Astrocyte (in vitro differentiated cells and primary cell): ENCODE results near the gene CSRP2.

Experiments used
- CTCF ChIP-seq: IDR thresholded peaks from 2 replicates; pipeline ENCODE4 v1.5.1; 2011; ENCODE audit warnings: low read depth, mild to moderate bottlenecking, inconsistent platforms, low read length, moderate library complexity; ENCODE audit not compliant: insufficient read depth
- EZH2 ChIP-seq: IDR thresholded peaks from 2 replicates; pipeline ENCODE4 v1.6.1; 2012; ENCODE audit warnings: mild to moderate bottlenecking, low read length, inconsistent platforms; ENCODE audit not compliant: insufficient read depth

- TF ChIP-seq CTCF: no peak
- no peak for TF ChIP-seq EZH2
Measured at GRCh38 chr12:76921891-76922664, 43.3 kb upstream of the CSRP2 start.
